SKM-1 (cell line): ENCODE measurements around the gene TNNI3K.
A peak's percentile ranks its signal among the peaks of the same experiment; 100 is the strongest.
"Not testable (repeated sequence)": the region's sequence is repeated elsewhere in the genome, so short reads cannot be mapped to it uniquely, and the experiment has no call there.

Source experiments
- DNase-seq: peaks from one replicate; lab custom pipeline; 2025; ENCODE audit not compliant: unreplicated experiment; lab: John Stamatoyannopoulos, UW

TNNI3K gene, protein sequence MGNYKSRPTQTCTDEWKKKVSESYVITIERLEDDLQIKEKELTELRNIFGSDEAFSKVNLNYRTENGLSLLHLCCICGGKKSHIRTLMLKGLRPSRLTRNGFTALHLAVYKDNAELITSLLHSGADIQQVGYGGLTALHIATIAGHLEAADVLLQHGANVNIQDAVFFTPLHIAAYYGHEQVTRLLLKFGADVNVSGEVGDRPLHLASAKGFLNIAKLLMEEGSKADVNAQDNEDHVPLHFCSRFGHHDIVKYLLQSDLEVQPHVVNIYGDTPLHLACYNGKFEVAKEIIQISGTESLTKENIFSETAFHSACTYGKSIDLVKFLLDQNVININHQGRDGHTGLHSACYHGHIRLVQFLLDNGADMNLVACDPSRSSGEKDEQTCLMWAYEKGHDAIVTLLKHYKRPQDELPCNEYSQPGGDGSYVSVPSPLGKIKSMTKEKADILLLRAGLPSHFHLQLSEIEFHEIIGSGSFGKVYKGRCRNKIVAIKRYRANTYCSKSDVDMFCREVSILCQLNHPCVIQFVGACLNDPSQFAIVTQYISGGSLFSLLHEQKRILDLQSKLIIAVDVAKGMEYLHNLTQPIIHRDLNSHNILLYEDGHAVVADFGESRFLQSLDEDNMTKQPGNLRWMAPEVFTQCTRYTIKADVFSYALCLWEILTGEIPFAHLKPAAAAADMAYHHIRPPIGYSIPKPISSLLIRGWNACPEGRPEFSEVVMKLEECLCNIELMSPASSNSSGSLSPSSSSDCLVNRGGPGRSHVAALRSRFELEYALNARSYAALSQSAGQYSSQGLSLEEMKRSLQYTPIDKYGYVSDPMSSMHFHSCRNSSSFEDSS

GRCh38 chr1:74235153-74235552, at the start of gene TNNI3K:
Gene TNNI3K (plus strand): TSS chr1:74235387. CDS start chr1:74235452, 65 bp downstream.
- no peak for DNase-seq

DNA sequence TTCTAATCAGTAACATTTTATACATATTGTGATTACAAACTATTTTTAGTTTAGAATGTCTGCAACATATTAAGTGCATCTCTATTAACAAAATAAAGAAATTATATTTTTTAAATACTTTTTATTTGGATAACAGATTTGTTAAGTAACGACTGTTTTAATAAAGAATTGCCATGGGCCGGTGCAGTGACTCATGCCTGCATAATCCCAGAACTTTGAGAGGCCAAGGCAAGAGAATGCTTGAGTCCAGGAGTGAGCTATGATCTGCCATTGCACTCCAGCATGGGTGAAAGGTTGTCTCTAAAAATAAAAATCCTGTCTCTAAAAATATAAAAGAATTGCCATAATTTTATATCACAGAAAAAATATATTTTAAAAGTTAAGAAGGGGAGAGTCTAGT, 41.3 kb upstream of the TNNI3K start:
- DNase-seq, result no peak

DNA sequence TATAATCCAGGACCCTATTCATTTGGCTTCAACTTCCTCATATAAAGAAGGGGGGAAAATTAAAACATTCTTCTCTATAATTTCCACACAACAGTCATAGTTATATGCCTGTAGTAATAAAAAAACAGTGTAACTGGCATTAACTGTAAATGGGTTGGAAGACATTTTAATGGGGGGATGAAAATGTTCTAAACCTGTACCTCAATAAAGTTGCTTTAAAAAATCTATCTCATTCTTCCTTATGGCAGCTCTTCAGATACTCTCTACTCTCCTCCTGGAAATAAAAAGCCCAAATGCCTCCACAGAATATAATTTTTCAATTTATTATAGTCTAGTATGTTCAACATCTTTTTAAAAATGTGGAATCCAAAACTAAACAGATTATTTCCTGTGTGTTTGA, 39.8 kb upstream of the TNNI3K start:
- DNase-seq, result no peak

DNA sequence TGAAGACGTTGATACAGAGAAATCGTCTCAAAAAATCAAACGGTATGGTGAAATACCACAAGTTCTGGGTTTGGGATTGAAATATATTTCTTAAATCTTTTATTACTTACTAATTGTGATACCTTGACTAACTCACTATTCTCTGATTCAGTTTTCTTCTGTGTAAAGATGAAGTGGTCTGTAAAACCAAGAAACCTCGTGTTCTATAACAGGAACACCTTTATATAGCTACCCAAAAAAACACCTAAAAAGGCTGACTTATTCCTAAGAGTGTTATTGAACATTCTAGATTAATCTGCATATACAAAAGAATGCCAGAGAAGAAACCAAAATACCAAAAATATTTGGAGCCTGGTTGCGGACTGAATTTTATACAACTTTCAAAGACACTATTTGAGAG, 37.9 kb upstream of the TNNI3K start:
- DNase-seq, result no peak

- DNase-seq, result peak; percentile 81
These were observed 37.3 kb upstream of the TNNI3K start, which contains the start of the genes FPGT and LRRIQ3 for GRCh38 chr1:74197657-74198552. Gene FPGT (plus strand): TSS chr1:74198242. CDS start chr1:74198279, 37 bp downstream. Gene LRRIQ3 (minus strand): TSS chr1:74198176. CDS start chr1:74183684, 14,492 bp downstream.

GRCh38 chr1:74199504-74199903, 35.7 kb upstream of the TNNI3K start:
- peak; percentile 58 for DNase-seq

GRCh38 chr1:74205266-74205665, 29.9 kb upstream of the TNNI3K start:
- no peak for DNase-seq

DNA sequence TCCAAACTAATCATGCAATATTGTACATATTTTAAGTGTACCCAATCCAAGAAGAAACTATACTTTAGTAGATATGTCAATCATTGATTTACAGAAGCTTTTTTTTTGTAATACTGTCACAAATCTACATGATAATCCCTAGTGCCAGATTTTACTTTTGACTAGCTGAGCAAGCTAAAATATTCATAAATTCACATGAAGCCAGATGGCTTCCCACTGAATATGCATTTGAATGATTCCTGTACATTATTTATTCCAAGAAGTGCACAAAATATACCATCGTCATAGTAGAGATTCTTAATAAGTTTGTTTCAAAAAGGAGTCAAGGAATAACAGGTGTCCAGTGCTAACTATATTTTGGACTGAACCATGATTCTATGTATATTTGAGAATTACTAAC, 20.0 kb upstream of the TNNI3K start:
- DNase-seq, result no peak

GRCh38 chr1:74222701-74223100, 12.5 kb upstream of the TNNI3K start:
- no peak for DNase-seq

GRCh38 chr1:74223453-74223852, 11.7 kb upstream of the TNNI3K start:
- DNase-seq, result no peak

DNA sequence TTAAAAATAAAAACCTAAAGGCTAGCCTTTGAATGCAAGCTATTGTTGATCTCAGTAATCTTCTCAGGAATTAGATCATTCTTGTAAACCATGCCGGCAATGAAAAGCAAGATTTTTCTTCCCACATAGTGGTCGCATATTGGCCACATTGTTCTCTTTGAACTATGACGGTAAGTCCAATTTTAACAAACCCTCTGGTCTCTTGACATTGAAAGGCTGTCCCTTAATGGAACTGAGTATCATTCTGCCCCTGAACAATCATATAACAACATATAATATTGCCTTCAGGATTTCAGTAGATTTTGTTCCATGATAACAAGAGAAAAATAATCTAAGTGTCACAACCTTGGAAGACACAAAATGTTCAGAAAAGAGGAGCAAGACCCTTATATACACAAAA, 1.3 kb downstream of the TNNI3K start:
- DNase-seq, result no peak

DNA sequence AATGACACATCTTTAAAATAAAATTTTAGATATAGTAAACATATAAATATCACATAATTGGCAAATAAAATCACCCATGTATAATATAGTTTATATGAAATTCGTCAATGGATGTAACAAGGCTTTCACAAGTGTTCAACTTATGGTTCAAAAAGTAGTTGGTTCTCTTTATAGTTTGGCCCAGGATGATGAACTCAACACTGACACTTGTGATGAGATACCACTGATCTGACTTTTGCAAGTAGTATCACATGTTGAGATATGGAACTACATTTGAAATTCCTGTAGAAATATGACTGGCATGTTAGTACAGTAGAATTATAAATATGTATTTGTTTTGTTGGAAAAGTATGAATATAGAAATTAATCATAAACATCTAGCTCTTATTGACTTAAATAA, 1.8 kb downstream of the TNNI3K start:
- no peak for DNase-seq

GRCh38 chr1:74237787-74238186, 2.6 kb downstream of the TNNI3K start:
- no peak for DNase-seq

- no peak for DNase-seq
These were observed 10.1 kb downstream of the TNNI3K start for GRCh38 chr1:74245168-74245772.

DNA sequence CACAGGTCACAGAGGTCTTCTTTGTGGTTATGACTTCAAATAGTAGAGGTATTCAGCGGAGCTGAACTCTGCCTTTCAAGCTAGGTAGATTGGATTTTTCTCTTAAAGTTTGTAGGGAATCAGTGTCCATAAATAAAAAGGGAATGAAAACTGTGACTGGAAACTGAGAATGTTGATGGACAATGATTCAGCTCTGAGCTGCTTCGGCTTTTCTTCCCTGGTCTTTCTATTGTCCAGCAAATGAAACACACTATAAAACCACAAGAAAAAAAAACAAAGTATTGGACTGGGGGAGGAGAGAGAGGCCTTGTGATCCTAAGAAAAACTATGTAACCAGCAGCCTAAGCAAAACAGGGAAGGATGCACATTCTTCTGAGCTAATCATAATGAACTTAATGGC, 11.1 kb downstream of the TNNI3K start:
- no peak for DNase-seq

DNA sequence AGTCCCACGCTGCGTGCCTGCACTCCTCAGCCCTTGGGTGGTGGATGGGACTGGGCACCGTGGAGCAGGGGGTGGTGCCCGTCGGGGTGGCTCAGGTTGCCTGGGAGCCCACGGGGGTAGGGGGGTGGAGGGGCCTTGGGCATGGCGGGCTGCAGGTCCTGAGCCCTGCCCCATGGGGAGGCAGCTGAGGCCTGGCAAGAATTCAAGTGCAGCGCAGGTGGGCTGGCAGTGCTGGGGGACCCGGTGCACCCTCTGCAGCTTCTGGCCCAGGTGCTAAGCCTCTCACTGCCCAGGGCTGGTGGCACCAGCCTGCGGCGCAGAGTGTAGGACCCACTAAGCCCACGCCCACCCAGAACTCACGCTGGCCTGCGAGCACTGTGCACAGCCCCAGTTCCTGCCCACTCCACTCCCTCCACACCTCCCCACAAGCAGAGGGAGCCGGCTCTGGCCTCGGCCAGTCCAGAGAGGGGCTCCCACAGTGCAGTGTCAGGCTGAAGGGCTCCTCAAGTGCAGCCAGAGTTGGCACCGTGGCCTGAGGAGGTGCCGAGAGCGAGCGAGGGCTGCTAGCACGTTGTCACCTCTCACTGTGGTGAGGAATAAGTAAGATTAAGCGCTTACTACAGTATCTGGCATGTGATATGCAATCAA, 12.8 kb downstream of the TNNI3K start:
- DNase-seq, result no peak

- DNase-seq, result not testable (repeated sequence)
These were observed 18.1 kb downstream of the TNNI3K start for GRCh38 chr1:74253243-74253824.

DNA sequence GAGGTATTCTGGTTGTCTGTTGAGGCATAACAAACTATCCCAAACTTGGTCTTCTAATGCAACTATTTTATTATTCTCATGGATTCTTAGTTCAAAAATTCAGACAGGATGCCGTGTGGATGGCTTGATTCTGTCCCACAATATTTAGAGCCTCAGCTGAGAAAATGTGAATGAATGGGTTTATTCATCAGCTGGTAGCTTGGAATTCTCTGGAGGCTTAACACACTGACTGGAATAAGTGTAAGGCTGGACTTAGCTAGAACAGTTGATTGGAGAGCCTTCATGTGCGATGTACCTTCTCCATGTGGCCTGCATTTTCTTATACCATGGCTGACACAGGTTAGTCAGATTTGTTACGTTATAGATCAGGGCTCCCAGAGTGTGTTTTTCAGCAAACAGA, 30.8 kb downstream of the TNNI3K start:
- no peak for DNase-seq

GRCh38 chr1:74271503-74271902, 36.3 kb downstream of the TNNI3K start:
- no peak for DNase-seq
